Fibroblast of skin of abdomen (primary cell): Measurements from ENCODE around the gene PHKB.
"Not testable (repeated sequence)": the region's sequence is repeated elsewhere in the genome, so short reads cannot be mapped to it uniquely, and the experiment has no call there.

ENCODE experiments used
- DNase-seq: peaks from one replicate; pipeline ENCODE4 v3.0.0-alpha.2; 2013

PHKB gene

DNA sequence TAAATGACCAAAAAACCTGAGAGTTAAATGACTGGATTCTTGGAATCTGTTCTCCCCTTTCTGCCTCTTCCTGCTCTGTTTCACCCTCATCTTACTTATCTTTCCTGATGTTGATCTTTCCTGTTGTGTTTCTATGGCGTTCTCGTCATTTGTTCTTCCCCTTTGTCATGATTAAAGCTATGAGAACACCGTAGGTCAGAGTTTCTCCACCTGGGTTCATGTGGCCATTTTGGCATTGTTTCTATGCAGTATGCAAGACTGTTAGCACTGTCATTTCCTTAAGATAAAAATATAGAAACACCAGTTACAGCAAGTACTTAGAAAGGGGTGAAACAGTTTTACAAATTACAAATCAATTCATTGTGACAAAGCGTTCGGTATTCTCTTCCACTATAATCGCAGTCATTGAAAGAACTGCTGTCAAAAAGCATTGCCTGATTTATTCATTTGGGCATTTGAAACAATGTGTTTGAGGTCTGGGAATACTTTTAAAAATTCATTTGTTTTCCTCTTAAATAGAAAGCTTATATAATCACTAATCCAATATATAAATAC is 166.0 kb downstream of the PHKB start:
- DNase-seq, result no peak

GRCh38 chr16:47627721-47628120 is 166.6 kb downstream of the PHKB start:
- no peak for DNase-seq

DNA sequence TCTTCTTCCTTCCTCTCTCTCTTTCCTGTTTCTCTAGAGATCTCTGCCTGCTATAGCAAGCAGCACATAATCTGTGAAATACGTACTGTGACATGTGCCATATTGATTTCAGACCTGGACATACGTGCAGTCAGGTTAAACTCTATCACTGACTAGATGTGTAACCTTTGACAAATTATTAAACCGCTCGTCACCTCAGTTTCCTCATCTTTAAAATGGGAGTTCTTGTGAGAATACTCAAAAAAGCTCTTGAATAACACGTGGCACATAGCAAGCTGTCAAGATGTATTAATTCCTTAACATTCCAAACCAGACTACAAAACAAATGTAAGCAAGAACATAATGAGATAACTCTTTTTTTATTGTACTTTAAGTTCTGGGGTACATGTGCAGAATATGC is 170.0 kb downstream of the PHKB start:
- no peak for DNase-seq

- DNase-seq, result no peak
Measured at GRCh38 chr16:47634126-47634525, 173.0 kb downstream of the PHKB start.

- no peak for DNase-seq
Measured at GRCh38 chr16:47634727-47635126, 173.6 kb downstream of the PHKB start.

GRCh38 chr16:47636501-47637099 is 175.5 kb downstream of the PHKB start:
- no peak for DNase-seq

GRCh38 chr16:47638175-47638574 is 177.0 kb downstream of the PHKB start:
- no peak for DNase-seq

GRCh38 chr16:47640661-47641060 is 179.5 kb downstream of the PHKB start:
- DNase-seq, result no peak

DNA sequence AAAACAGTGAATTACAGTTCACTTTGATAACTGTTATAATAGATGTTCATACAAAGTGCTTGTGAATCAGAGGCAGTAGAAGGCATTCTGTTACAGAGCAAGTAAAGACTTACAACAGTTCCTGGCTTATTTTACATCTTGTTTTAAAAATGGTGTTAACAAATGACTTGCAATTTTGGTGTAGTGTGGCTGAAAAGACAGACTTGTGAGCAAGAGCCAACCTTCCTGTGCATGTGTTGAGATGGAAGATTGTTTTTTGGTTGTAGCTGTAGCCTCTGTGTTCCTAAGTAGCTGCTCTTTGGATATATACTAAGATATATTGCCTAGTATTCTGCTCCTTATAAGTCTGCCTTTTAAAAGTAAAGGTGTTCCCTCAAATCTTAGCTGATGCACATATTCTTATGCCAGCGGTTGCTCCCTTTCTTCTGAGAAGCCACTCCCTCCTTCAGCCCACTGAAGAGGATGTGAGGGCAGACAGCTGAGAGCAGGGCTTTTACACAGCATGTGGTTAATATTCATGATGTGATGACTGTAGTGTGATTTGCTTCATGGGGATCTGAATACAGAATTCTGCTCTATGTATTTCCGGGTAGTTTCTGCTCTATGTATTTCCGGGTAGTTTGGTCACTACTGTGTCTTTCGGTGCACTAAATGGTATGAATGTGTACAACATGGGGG is 182.3 kb downstream of the PHKB start:
- peak; percentile 29 for DNase-seq

DNA sequence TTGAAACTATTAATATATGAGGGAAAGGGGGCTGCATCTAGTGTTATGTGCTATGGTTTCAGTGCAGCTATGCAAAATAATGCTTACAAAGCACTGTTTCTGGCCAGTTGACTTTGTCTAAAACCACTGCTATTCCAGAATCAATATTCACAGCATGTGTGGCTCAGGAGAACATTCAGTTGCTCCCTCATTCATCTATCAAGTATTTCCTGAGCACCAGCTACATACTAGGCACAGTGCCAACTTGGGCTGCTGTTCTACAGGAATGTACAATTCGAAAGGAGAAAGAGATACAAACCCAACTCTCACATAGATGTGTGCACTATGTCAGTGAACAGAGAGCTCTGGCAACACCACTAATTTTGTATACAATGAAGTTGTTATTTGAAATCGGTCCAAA is 183.0 kb downstream of the PHKB start:
- DNase-seq, result peak; percentile 92

- DNase-seq, result peak; percentile 3
Measured at GRCh38 chr16:47644661-47645060, 183.5 kb downstream of the PHKB start.

GRCh38 chr16:47646914-47647313 is 185.8 kb downstream of the PHKB start:
- no peak for DNase-seq

GRCh38 chr16:47657032-47657431 is 195.9 kb downstream of the PHKB start:
- no peak for DNase-seq

- DNase-seq, result no peak
Measured at GRCh38 chr16:47657977-47658376, 196.8 kb downstream of the PHKB start.

DNA sequence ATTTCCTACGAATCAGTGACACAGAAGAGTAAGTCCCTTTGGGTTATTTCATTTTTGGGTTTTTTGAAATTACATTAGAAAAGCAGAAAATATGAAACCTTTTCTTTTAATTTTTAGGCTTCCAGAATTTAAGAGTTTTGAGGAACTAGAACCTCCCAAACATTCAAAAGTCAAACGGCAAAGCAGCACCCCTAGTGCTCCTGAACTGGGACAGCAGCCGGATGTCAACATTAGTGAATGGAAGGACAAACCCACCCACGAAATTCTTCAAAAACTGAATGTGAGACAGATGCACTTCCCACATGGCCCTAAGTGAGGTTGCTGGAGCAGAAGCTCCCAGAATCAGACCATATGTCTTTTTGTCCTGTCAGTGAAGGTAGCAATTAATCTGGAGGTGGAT is 199.4 kb downstream of the PHKB start:
- no peak for DNase-seq

- DNase-seq, result no peak
Measured at GRCh38 chr16:47664653-47665325, 203.7 kb downstream of the PHKB start.

DNA sequence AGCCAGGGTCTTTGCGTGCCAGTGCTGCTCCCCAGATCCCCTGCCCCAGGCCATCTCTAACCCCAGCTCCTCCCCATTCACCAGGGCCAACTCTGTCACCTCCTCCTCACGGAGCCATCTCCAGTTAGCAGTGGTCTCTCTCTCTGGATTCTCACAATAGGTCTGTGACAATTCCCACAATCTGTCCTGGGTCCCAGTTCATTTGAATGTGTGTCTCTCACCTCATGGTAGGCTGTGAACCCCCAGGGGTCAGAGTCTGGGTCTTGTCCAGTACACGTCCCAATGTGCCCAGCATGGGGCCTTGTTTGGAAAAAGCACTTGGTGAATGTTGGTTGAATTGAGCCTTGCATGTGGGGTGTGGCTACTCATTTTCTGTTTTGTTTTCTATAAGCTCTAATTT is 205.3 kb downstream of the PHKB start:
- DNase-seq, result no peak

GRCh38 chr16:47667956-47668355 is 206.8 kb downstream of the PHKB start:
- no peak for DNase-seq

DNA sequence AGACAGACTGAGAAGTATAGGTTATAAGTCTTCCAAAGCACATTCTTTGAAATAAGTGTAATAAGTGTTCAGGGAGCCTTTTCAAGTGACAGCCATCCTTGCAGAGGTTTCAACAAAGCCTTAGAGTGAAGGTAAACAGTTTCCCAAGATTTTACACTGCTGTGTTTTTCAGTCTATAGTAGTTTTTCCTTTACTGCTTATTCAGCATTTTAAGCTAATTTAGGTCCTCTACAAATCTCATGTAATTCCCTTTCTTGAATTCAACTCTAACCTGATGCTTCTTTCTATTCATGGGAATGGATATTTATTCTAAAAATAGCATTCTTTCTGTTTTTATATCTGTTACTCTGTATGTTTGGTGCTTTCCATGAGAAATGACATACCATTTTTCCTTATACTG is 211.3 kb downstream of the PHKB start:
- DNase-seq, result no peak

DNA sequence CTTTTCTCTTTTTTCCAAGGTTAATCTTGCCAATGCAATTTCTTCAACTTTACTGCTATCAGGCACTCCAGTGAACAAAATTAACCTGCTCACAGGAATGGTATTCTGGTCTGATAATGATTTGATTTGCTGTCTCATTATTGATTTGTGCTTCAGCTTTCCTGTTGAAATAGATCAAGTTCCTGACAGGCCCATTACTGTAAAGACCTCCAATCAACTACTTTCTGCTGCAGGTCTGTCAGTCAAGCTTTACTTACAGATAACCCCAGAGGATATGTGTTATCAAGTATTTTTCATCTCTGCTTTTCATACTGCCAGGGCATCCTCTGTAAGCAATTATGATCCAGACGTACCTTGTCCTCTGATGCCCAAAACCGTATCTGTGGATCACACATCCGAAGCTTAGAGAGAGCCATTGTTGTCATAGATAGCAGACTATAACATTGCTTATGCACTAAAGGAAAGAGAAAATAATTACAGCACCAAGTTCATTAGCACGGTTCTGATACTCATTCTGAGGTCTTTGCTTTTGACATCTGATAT is 215.6 kb downstream of the PHKB start:
- DNase-seq, result no peak

DNA sequence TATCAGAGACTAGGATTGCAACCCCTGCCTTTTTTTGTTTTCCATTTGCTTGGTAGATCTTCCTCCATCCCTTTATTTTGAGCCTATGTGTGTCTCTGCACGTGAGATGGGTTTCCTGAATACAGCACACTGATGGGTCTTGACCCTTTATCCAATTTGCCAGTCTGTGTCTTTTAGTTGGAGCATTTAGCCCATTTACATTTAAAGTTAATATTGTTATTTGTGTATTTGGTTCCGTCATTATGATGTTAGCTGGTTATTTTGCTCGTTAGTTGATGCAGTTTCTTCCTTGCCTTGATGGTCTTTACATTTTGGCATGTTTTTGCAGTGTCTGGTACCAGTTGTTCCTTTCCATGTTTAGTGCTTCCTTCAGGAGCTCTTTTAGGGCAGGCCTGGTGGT is 220.4 kb downstream of the PHKB start:
- DNase-seq, result not testable (repeated sequence)

DNA sequence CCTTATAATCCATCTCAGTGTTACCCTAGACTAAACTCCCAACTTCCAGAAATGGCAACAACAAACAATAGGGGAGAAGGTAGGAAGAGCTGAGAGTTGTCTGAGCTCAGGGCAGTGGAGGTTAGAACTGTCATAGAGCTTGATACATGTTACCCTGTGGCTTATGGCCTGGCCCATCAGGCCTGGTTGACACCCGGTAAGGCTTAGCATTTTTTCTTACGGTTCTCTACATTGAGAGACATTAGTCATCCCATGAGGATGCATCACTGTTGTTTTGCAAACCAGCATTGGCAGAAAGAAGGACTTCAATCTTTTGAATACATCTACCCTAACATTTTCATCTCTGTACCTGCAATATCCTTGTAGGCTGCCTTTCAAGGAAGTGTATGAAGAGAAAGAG is 226.6 kb downstream of the PHKB start:
- peak; percentile 5 for DNase-seq

DNA sequence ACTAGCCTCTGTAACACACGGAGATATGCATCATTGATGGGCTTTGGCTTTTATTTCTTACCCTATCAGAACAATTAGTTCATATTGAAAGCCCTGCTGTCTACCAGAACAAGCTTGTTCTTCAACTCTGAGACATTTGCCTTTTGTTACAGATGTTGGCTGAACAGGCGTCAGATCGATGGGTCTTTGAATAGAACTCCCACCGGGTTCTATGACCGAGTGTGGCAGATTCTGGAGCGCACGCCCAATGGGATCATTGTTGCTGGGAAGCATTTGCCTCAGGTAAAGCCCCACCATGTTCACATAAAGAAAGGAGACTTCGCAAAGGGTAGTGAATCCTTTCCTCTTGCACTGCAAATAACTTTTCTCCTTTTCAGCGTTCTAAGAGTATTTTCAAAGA is 232.1 kb downstream of the PHKB start:
- DNase-seq, result no peak

DNA sequence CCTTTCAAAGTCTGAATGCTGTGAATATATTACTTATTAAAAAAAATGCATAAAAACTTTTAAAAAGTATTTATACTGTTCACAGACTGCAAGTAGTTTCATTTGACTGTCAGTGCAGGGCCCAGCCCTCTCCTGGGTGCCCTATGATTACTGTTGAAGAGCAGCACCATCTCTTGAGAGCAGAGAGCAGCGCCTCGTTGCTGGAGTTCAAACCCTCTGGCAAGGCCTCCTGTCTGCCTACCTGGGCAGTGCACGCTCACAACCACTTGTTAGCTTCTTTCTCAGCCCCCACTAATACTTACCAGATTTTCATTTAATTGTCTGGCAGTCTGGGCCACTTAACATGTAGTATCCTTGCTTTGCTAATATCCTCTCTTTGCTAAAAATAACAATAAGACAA is 233.4 kb downstream of the PHKB start:
- DNase-seq, result no peak
